K562 (cell line): ENCODE data around the gene HARS2. TPM values are rescaled to one million over a fixed set of nuclear protein-coding genes. Genes with fewer than 3 reads are reported as not detected.

Source experiments
- ARHGAP35 ChIP-seq: fragments of 450-650 bp; IDR thresholded peaks from 2 replicates; pipeline ENCODE4 v1.6.1; 2018; ENCODE audit not compliant: partially characterized antibody
- BCLAF1 ChIP-seq, 2 experiments: fragments of 450-650 bp in 1 of 2; IDR thresholded peaks; 2 replicates each; pipeline ENCODE4 v1.6.1; 2011 to 2017; ENCODE audit warnings: low read depth in 2 of 2, antibody characterized with exemption in 1 of 2, borderline replicate concordance in 1 of 2, low read length in 1 of 2, mild to moderate bottlenecking in 1 of 2, mixed read lengths in 1 of 2; ENCODE audit not compliant: control insufficient read depth in 1 of 2
- FOXP4 ChIP-seq: sonication (generic); formaldehyde crosslinking; IDR thresholded peaks from 2 replicates; pipeline ENCODE4 v1.8.0; 2022; ENCODE audit warnings: mild to moderate bottlenecking, missing genetic modification reagents, borderline replicate concordance
- GABPA ChIP-seq: fragments of 200-800 bp; sonication (Bioruptor generic); conservative IDR thresholded peaks from 2 replicates; pipeline ENCODE4 v1.6.1; 2016; ENCODE audit warnings: low read depth, missing genetic modification characterization, missing compliant biosample characterization
- LARP7 ChIP-seq: fragments of 450-650 bp; IDR thresholded peaks from 2 replicates; pipeline ENCODE4 v1.6.1; 2016
- MBD1 ChIP-seq: fragments of 250-450 bp; sonication (Bioruptor Pico); IDR thresholded peaks from 2 replicates; pipeline ENCODE4 v1.8.0; 2022; ENCODE audit warnings: inconsistent platforms
- NFRKB ChIP-seq: fragments of 450-650 bp; IDR thresholded peaks from 2 replicates; pipeline ENCODE4 v1.6.1; 2016; ENCODE audit warnings: low read depth
- PKNOX1 ChIP-seq: fragments of 450-650 bp; IDR thresholded peaks from 2 replicates; pipeline ENCODE4 v1.6.1; 2016
- PPARD ChIP-seq: fragments of 250-450 bp; sonication (Bioruptor Pico); IDR thresholded peaks from 2 replicates; pipeline ENCODE4 v1.8.0; 2022; ENCODE audit warnings: inconsistent platforms, mild to moderate bottlenecking, moderate library complexity
- RBM34 ChIP-seq: fragments of 200-400 bp; formaldehyde crosslinking; IDR thresholded peaks from 2 replicates; pipeline ENCODE4 v1.6.1; 2018; ENCODE audit warnings: low read length, borderline replicate concordance; ENCODE audit not compliant: insufficient read depth
- SMAD2 ChIP-seq: fragments of 150-350 bp; IDR thresholded peaks from 2 replicates; pipeline ENCODE4 v1.6.1; 2014; ENCODE audit warnings: low read depth, mild to moderate bottlenecking, low read length
- TFAP4 ChIP-seq: sonication (generic); formaldehyde crosslinking; IDR thresholded peaks from 2 replicates; pipeline ENCODE4 v1.8.0; 2022; ENCODE audit warnings: missing genetic modification reagents, mild to moderate bottlenecking, moderate library complexity, borderline replicate concordance
- ZEB2 ChIP-seq: fragments of 450-650 bp; IDR thresholded peaks from 2 replicates; pipeline ENCODE4 v1.6.1; 2016
- ZNF277 ChIP-seq: fragments of 250-450 bp; sonication (Bioruptor Pico); IDR thresholded peaks from 2 replicates; pipeline ENCODE4 v1.8.0; 2022; ENCODE audit warnings: inconsistent platforms, mild to moderate bottlenecking, moderate library complexity, borderline replicate concordance
- ZNF384 ChIP-seq: IDR thresholded peaks from 2 replicates; pipeline ENCODE4 v1.6.1; 2012; ENCODE audit warnings: low read depth, low read length, improper control_type of control experiment
- ZNF584 ChIP-seq: fragments of 200-800 bp; sonication (Bioruptor generic); IDR thresholded peaks from 2 replicates; pipeline ENCODE4 v1.6.1; 2016; ENCODE audit warnings: low read depth, mild to moderate bottlenecking, missing genetic modification characterization, missing compliant biosample characterization
- ZNF75A ChIP-seq: fragments of 450-650 bp; formaldehyde crosslinking; IDR thresholded peaks from 2 replicates; pipeline ENCODE4 v1.4.0; 2020; ENCODE audit warnings: mild to moderate bottlenecking
- polyA plus RNA-seq, 8 experiments: library from polyadenylated mRNA; depleted of rRNA in 4 of 8; stranded (reverse) in 5 of 8; unstranded in 3 of 8; fragments of >200 nt; fragmentation: Nextera tagmentation in 2 of 8; fragmentation: Illumina TruSeq in 1 of 8; extraction: Ambion mirVana in 2 of 8; extraction: Trizol in 1 of 8; gene quantifications; 2 replicates each; pipeline versions ENCODE4 v1.2.1 to v1.2.3, GENCODE V29; 2011 to 2014; ENCODE audit warnings: inconsistent platforms in 1 of 8, missing spikeins in 1 of 8
- total RNA-seq, 7 experiments: library from RNA; depleted of rRNA in 6 of 7; stranded (reverse); fragments of >200 nt in 6 of 7; fragmentation: Illumina TruSeq in 2 of 7; extraction: Trizol in 2 of 7; gene quantifications; 2 replicates each; pipeline versions ENCODE4 v1.2.1 to v1.2.3, GENCODE V29; 2011 to 2021; ENCODE audit warnings: low replicate concordance in 1 of 7

Gene HARS2
- total and polyA plus RNA-seq, 9 of the 15 experiments (the other 6 are each of a cell fraction or from before 2014, with no cell fraction given), result 8.5 to 41.6 (median 27.1) TPM

GRCh38 chr5:140664359-140665119 is 26.7 kb upstream of the HARS2 start, which contains the start of gene WDR55 (continued):
- TF ChIP-seq RBM34, result no peak
- peak; percentile 43; the same call in 1 of the 2 replicates for TF ChIP-seq ZEB2
- no peak for TF ChIP-seq ZNF75A (CRISPR knock-in tag)
- TF ChIP-seq ZNF384, result no peak
- TF ChIP-seq NFRKB, result no peak; the same call in 1 of the 2 replicates
- TF ChIP-seq LARP7, result no peak
- no peak for TF ChIP-seq ARHGAP35
- TF ChIP-seq GABPA (tag), result peak; percentile 97
- no peak for TF ChIP-seq SMAD2
- peak in 1 of 2 experiments; percentile 82; a peak in 1 of 4 replicates for TF ChIP-seq BCLAF1 (IDR thresholded peaks at IDR 0.05; ENCODE audit: borderline replicate concordance in 1 of 2, control insufficient read depth in 1 of 2, low read depth in 2 of 2, low read length in 1 of 2)
- no peak for TF ChIP-seq MBD1 (CRISPR knock-in tag)
- no peak for TF ChIP-seq PPARD (CRISPR knock-in tag)
- no peak for TF ChIP-seq ZNF584 (CRISPR knock-in tag)
- peak; percentile 97 for TF ChIP-seq TFAP4 (CRISPR knock-in tag)
- no peak for TF ChIP-seq FOXP4
- TF ChIP-seq ZNF277 (CRISPR knock-in tag), result no peak
- TF ChIP-seq PKNOX1, result peak; percentile 85
